Right hindlimb (tissue), 1 donor: ENCODE data around the gene EGR4.

Experiments used
- DNase-seq: peaks from one replicate; pipeline ENCODE4 v3.0.0-alpha.2; 2018

EGR4 gene

DNA sequence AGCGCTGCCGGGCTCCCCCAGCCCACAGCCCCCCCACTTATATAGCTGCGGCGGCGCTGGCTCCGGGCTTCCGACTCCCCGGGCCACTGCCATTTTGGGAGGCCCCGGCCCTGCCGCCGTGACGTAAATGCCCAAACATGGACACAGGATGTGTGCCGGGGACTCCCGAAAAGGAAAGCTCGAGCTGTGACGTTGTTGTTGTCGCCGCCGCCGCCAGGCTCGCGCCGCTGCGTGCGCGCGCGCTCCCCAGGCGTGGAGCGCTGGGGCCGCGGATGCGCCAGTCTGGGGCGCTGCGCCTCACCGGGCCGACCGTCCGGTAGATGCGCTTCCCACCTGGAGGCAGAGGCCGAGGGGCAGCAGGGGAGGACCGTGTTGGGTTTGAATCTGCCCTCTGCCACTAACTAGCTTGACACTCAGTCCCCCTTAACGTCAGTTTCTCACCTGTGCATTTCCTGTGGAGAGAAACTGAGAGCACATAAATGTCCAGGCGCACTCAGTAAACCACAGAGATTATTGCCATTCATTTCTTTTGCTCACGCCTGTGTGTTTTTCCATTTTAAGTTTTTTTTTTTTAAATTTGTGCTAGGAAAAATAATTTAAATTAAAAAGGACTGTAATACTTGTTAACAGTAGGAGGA lies at the start of gene EGR4:
Gene EGR4, minus strand, starts transcription at position 15 of the 638 bp plus-strand sequence. CDS start 231 bp downstream, outside the sequence.
- peak; percentile 27 for DNase-seq

DNA sequence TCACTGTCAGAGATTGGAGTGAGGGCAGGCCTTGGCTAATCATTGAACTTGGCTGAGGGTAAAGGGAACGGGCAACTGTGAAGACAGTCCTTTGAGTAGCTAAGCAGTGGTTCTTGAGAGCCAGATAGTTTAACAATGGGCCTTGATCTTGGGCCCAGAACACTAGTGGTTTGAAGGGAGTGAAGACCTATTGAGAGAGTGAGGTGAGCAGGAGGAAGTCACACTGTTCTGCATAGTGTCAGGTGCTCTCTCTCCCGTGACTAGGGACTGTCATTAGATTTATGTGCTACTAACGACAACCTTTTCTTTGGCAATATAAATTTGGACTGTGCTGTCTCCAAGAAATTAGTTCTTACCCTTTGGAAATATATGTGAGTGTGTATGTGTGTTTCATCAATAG lies 47.7 kb upstream of the EGR4 start:
- DNase-seq, result no peak

DNA sequence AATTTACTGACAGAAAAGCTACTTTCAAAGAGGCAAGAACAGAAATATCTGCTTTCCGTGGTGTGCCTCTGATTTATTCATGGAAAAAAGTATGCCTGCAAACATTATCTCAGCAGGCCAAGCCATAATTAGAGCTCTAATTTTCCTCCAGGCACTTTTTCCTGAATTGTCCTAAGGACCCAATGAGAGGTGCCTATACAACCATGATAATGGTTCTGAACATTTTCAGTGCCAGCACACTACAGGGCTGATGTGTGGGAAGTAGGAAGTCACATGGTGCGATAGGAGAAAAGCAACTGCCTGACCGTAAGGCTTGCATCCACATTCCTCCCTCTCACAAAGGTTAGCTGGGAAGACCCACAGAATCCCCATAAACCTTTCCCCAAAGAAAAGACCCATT lies 45.9 kb upstream of the EGR4 start:
- no peak for DNase-seq

DNA sequence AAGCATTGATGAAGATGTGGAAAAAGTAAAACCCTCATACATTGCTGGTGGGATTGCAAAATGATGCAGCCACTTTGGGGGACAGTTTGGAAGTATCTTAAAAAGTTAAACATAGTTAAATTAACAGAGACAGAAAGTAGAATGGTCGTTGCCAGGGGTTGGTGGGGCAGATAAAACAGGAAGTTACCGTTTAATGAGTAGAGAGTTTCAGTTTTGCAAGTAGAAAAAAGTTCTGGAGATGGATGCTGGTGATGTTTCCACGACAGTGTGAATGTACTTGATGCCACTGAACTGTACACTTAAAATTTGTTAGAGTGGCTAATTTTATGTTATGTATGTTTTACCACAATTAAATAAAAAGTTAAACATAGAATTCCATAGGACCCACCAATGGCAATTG lies 44.5 kb upstream of the EGR4 start:
- DNase-seq, result no peak

DNA sequence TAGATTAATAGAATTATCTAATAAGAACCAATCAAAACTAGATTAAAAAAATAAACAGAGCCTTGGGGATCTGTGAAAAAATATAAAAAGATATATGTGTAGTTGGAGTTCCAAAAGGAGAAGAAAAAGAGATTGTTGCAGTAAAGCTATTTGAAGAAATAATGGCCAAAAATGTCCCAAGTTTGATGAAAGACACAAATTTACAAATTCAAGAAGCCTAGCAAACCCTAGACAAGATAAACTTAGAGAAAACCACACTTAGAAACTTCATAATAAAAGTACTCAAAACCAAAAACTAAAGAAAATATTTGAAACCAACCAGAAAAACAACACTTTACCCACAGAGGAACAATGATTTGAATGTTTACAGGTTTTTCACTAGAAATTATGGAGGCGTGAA lies 41.3 kb upstream of the EGR4 start:
- DNase-seq, result no peak

DNA sequence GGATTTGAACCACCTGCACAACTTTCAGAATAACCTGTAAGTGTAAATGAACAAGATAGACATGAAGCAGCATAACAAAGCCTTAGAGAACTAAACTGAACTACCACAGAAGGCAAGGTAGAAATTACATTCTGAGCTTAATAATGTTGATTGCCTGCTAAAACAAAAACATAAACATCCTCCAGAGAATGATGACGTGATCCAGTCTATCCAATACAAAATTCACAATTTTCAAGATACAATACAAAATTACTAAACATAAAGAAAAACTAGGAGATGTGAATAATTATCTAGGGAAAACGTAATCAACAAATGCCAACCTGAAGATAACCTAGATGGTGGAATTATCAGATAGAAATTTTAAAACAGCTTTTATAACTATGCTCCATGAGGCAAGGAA lies 40.7 kb upstream of the EGR4 start:
- no peak for DNase-seq

DNA sequence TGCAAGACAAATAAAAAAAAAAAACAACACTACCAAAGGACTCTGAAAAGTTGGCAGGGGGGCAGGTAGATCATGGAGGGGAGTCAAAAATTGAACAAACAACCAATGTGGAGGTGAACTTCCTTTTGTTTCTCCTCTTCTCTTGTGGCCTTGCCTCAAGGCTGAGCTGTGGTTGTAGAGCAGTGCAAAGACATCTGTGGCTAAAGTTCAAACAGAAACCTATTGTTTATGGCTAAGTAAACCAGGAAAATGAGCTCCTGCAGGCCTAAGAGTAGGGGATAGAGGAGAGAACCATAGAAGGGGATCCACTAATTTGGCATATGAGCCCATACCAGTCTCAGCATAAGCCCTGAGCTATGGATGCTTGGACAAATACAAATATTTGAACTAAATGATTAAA lies 40.2 kb upstream of the EGR4 start:
- no peak for DNase-seq

DNA sequence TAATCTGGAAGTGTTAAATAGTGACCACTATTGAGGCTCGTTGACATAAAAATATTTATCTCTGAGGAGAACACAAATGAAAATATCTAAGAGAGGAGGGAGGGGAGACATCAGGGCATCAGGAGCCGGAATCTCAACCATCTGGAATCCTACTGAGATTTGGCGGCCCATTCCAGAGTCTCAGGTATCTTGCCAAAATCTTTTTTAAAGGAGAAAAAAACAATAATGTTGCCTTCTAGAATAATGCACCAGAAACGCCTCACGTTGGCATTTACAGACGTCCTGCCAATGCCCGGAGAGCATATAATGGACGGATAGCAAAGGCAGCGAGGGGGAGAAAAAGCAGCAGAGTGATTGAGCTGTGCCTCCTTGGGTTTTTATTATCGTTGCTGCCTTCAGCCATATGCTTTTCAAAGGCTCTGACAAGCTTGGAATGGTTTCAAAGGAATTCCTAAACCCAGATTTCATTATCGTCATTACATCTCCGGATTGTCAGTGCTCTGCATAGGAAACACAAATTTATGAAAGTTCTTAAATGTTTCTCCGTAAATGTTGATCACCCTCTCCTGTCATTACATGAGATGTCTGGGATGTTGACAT lies 30.9 kb upstream of the EGR4 start:
- no peak for DNase-seq

DNA sequence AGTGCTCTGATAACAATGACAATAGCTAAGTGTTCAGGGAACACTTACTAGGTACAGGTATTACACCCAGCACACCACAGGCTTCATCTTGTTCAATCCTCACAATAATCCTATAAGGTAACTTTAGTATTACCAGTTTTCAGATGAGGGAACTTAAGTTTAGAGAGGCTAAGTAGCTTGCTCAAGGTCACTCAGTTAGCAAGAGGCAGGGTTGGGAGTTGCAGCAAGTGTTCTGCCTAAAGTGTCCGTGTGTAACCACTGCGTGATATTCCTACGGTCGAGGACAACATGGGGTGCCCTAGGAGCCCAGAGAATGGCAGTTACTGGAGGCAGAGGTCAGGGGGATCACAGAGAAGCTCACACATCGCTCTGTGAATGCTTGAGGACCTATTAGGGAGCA lies 30.2 kb upstream of the EGR4 start:
- no peak for DNase-seq

DNA sequence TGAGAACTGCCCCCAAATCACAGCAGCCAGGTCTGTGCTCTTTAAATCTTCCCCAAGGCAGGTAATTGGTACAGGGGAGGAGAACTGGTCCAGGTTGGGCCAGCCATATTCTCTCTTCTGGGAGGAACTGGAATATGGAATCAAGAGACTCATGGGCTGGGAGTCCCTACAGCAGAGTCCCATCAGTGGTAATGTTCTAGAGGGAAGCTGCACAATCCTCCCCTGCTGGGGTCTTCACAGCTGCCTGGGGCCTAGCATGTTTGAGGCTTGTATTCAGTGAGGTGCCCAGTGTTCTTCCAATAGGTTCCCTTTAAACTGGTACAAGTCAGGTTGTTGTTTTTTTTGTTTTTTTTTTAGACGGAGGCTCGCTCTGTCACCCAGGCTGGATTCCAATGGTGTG lies 21.1 kb upstream of the EGR4 start:
- no peak for DNase-seq

DNA sequence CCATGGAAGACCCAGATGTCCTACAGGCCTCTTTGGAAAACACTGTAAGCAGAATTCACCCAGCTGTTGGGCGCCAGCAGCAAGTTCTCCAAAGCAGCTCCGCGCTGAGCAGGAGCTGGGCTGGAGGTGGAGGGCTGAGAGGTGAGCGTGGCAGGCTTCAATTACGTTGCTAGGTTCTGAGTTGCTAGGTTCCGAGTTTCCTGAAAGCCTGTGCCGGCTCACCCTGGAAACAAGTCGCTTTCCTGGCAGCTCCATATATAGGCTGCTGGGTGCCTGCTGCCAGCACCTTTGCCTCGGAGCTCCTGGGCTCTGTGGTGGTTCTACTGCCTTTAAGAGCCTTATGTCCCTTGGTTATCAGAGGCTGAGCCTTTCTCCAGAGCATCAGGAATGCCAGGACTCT lies 14.4 kb upstream of the EGR4 start:
- no peak for DNase-seq

DNA sequence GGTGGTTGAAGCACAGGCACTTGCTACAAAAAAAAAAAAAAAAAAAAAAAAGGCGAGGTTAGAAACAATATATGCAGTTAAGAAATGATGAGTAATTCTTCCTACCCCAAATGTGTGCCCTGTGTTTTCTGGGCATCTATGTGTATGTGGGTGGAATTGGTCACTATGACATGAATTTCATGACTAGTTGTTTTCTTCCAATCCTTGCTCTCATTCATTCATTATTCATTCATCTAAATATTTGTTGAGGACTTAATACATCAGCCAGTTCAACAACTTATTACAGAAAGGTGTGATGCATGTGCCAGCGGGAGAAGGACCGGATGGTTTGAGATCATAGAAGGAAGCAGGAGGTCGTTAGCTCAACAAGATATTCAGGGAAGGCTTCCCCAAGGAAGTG lies 8.3 kb upstream of the EGR4 start:
- DNase-seq, result no peak

DNA sequence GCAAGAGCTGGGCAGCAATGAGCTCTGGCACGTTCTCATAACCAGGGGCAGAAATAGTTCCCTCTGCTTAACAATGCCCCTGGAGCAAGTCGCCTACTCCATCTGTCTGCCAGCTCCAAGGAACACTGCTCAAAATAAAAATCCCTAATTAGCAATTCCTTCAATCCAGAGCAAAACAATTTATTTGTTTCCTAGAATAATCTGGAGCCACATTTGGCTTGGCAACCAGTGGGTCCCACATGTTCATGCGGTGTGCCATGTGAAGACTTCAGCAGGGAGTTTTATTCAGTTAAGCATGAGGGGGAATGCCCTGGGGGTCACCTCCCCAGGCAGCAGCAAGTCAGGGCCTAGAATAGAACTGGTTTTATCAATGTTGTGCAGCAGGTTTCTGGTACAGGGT lies 7.6 kb upstream of the EGR4 start:
- DNase-seq, result no peak

DNA sequence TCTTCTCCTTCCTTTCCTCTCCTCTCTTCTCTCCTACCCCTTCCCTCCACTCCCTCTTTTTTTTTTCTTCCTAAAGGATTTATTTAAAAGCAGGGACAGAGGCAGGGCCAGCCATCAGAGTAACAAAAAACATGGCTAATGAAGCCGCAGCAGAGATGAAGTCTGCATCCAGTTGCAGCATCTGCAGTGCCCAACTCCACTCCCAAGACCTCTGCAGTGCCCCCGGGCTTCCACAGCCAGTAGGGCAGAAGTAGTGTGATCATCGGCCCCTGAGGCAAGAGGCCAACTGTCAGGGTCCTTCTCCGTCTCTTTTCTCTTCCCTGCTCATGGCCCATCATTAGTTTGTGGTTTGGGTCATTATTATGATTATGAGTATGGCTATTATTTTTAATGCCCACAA lies 4.2 kb upstream of the EGR4 start:
- DNase-seq, result no peak

DNA sequence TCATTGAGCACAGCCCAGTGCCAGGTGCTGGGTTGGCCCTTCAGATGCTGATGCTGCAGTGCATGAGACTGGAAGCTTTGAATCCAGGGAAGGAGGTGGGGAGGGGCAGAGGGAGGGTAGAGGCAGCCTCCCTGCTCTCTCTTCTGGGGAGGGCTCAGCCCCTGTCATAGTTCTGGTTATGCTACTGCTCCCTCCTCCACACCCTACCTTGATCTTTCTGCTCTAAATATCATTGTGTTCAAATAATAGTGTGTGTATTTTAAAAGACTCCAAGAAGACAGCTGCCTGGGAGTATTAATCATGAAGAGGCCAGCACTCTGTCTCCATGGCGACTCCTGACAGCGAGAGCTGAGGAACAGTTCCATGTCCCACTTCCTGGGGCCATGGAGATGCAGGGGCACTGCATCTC lies 3.8 kb upstream of the EGR4 start:
- DNase-seq, result no peak

DNA sequence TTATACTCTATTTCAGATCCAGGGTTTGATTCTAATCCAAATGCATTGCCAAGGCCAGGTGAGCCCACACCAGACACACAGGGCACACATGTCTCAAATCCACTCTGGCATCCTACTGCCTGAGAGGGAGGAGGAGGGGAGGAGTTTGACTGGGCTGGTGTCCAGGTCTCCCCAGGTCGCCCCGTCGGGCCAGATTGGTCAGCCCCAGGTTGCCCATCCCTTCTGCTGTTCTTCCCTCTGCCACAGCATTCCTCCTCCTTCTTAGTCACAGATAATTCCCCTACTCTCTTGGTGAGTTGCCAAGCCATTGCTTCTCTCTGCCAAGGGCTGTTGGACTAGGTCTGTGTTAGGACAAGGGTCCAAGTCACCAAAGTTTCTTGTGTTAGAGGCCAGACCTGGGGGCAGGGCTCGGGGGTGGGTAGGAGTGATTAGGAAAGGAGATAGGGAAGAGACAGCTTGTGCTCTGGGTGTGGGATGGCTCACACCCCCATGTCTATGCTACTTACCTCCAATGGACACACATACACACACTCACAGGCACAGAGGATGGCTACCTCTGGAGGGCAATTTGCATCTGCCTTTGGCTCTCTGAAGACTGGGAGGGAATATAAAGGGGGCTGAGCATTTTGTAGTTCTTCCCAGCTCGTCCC lies 2.5 kb upstream of the EGR4 start:
- no peak for DNase-seq

DNA sequence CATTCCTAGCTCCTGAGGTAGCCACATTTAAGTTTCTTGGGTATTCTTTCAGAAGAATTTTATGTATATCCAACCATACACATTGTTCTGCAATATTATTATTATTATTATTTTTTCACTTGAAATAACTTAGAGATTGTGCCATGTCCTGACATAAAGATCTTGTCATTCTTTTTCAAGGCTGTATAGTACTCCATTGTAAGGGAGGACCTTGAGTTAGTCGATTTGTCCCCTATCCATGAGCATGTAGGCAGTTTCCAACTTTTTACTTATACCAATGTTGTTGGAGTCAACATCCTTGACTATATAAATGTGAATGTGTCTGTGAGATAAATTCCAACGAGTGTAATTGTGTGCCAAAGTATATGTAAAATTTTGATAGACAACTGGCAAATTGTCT lies 891 bp upstream of the EGR4 start:
- DNase-seq, result no peak

DNA sequence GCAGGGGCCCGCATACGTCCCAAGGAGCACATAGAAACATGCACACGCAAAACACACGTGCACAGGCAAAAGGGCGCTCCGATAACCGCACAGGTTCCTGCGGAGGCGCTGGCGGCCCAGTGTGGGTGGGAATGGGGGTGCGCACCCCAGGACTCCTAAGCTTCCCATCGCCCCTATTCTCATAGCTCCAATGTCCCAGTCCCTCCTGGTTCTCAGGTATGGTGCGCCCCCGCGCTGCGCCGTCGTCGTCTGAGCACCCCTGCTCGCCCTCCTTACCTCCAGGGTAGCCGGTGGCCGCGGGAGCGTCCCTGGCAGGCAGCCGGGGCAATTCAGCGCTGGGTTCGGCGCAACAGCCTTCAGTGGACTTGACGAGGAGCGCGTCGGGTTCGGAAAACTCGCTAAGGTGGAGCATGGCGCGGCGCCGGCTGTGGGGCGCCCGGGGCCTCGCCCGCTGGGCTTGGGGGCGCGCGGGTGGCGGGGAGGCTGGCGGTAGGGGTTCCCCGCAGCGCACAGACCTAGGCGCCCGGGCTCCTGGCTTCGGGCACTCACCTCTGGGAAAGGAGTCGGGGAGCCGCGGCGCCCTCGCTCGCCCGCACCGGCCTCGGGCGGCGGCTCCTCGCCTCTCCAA lies 328 bp downstream of the EGR4 start:
- no peak for DNase-seq

DNA sequence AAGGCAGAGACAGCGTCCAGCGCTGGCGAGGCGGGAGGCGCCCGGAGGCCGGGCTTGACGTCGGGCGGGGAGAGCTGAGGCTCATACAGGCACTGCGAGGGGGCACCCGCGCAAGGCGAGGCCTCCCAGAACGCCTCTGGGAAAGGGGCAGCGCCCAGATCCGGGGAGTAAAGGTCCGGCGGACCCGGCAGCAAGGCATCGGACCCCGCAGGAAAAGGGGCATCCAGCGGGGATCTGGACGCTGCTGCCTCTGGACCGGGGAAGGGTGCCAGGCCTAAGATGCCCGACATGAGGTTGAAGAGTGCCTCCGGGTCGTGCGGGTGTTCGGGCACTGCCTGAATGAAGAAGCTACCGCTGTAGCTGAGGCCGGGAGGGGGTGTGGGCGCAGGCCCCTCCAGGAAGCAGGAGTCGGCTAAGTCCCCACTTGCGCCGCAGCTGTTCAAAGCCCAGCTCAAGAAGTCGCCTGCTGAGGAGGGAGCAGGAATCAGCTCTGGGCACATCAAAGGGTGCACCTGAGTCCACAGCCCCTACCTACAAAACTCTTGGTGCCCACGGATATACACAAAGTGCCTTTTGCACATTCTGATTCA lies 937 bp downstream of the EGR4 start:
- no peak for DNase-seq

DNA sequence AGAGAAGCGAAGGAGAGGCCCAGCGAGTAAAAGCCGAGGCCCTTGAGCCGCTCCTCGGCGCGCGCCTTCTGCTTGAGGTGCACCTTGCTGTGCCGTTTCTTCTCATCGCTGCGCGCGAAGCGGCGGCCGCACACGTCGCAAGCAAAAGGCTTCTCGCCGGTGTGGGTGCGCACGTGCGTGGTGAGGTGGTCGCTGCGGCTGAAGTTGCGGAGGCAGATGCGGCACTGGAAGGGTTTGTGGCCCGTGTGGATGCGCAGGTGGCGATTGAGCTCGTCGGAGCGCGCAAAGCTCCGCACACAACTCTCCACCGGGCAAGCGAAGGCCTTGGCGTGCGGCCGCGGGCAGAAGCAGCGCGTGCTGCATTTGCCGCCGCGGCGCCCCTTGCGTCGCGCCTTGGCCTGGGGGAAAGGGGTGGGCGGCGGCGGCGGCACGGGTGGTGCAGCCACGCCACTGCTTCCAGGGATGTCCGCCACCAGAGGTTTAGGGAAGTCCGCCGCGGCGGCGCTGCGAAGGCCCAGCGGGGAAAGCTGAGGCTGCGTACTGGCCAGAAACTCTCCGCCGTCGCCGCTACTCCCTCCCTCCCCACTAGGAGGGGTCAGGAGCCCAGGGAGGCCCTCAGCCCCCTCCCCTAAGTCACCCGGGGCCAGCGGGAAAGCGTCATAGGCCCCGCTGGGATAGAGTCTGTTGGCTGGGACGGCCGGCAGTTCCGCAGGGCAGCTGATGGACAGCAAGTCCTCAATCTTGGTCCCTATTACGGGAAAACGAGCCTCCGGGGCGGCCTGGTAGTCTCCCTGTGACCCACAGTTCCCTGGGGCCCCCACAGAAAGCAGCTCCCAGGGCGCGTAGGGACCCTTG lies 1.7 kb downstream of the EGR4 start:
- DNase-seq, result no peak

DNA sequence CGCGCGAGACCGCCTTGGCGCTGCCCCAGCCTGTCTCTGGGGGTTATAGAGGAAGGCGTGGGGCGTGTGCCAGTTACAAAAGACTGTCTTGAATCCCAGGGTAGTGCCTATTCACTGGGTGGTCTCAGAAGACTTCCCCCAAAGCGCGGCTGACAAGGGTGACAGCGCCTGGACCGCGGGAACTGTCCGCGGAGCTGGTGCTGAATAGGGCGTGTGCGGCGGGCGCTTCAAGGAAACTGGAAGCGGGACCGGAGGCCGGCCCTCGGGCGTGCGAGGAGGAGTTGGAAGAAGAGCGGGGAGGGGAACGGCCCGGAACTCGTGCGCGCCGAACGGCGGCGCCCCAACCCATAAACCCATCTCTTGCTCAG lies 2.3 kb downstream of the EGR4 start:
- DNase-seq, result peak; percentile 80

DNA sequence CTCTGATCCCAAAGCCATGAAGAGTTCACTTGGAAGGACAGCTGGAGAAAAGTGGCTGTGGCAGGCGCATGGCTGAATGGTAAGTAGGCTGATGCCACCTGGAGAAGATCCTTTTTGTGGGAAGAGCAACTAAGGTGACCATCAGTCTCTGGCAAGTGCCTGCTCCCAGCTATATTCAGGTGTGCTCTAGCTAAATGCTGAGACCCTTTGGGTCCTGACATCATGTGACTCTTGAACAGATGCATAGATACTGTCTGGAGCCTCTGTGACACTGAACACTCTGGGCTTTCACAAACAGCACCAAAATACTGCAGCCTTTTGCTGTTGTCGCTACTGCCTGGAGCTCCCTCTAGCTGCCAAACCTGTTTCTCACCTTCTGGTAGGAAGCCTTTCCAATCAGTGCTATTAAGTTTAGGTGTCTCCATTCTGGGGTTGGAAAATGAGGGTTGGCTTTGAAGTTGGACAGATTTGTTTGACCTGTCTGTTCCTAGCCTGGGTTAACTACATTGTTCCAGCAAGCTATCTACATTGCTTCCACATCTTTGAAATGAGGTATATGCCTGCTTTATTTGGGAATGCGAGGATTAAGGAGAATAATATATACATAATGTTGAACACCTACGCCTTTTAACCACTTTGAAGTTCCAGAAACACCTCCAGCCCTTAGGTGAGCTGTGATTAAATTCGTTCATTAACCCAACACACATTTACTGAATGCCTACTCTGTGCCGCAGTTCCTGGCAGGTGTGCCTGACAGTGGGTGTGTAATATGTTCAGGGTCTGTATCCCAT lies 3.1 kb downstream of the EGR4 start:
- DNase-seq, result no peak
